GM21825 (cell line): ENCODE data around the gene SARDH.
"Not testable (repeated sequence)": the region's sequence is repeated elsewhere in the genome, so short reads cannot be mapped to it uniquely, and the experiment has no call there.

Experiments
- ATAC-seq: cut with Tn5 transposase; IDR thresholded peaks from one replicate; pipeline ENCODE4 v1.9.1; 2021; ENCODE audit warnings: mild to moderate bottlenecking, moderate library complexity; ENCODE audit not compliant: unreplicated experiment

Gene SARDH

GRCh38 chr9:133759946-133760345 is 21.8 kb upstream of the SARDH start:
- no peak for ATAC-seq

- no peak for ATAC-seq
Observed at GRCh38 chr9:133759146-133759900, 21.2 kb upstream of the SARDH start.

DNA sequence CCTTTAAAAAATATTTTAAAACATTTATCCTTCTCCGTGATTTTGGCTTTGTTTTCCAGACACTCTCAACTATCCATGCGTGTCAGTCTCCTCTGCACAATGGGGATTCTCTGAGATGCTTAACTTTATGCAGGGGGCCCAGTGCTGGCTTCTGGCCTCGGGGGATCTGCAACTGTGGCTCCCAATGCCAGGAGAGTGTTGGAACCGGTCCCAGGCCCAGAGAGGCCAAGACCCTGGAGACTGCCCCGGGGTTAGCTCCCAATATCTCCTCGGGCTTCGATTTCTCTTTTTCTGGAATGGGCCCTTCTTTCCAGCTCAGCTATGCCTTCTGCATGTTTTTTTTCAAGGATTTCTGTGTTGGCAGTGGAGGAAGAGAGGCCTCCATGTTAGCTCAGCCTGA is 20.1 kb upstream of the SARDH start:
- ATAC-seq: no peak

GRCh38 chr9:133754688-133755227 is 16.6 kb upstream of the SARDH start:
- ATAC-seq: no peak

GRCh38 chr9:133754187-133754586 is 16.0 kb upstream of the SARDH start:
- no peak for ATAC-seq

DNA sequence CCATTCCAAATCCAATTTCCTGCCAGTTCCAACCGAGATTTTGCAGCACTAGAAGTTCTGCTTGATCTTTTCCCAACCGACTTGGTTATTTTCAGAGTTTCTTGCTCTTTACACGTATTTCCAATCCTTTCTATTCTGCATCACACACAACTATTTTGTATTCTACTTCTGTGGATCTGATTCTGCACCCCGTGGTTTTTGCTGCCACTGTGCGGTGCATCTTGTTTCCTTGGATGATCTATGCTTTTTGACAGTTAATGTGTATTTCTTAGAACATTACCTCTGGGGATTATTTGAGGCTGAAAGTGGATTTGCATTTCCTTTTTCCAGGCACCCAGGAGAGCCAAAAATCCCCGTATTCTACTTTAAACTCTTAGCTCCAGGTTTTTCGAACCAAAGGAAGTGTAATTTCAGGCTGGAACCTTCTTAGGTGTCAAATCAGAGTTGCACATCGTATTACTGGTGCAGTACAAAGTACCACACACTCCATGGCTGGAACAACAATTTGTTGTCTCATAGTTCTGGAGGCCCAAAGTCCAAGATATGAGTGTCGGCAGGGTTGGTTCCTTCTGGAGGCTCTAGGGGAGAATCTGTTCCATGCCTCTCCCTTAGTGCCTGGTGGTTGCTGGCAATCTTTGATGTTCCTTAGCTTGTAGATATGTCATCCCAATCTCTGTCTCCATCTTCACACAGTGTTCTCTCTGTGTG is 14.7 kb upstream of the SARDH start:
- no peak for ATAC-seq

DNA sequence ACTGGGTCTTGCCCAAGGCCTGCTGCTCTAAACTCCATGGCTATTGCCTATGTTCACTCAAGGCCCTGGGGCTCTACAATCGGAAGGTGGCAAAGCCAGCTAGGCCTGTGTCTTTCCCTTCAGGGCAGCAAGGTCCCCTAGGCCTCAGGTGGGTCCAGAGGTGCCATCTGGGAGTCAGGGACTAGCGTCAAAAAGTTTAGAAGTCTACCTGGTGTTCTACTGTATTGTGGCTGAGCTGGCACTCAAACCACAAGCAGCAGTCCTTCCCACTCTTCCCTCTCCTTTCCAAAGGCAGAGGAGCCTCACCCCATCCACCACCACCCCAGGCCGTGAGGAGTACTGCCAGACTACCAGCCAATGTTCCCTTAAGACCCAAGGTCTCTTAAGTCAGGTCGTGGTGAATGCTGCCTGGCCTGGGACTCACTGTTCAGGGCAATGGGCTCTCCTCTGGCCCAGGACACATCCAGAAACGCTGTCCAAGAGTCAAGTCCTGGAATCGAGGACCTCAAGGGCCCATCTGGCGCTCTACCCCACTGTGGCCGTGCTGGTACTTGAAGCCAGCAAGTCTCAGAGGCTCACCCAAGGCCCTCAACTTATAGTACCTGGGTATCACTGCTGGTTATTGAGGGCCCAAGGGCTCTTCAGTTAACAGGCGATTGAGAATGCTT is 13.0 kb upstream of the SARDH start:
- no peak for ATAC-seq

- ATAC-seq: no peak
Observed at GRCh38 chr9:133747309-133747708, 9.2 kb upstream of the SARDH start.

DNA sequence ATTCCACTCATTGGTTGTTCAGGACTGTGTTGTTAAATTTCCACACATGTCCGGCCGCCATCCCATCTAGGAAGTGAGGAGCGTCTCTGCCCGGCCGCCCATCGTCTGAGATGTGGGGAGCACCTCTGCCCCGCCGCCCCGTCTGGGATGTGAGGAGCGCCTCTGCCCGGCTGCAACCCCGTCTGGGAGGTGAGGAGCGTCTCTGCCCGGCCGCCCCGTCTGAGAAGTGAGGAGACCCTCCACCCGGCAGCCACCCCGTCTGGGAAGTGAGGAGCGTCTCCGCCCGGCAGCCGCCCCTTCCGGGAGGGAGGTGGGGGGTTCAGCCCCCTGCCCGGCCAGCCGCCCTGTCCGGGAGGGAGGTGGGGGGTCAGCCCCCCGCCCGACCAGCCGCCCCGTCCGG is 6.4 kb upstream of the SARDH start:
- ATAC-seq: not testable (repeated sequence)

DNA sequence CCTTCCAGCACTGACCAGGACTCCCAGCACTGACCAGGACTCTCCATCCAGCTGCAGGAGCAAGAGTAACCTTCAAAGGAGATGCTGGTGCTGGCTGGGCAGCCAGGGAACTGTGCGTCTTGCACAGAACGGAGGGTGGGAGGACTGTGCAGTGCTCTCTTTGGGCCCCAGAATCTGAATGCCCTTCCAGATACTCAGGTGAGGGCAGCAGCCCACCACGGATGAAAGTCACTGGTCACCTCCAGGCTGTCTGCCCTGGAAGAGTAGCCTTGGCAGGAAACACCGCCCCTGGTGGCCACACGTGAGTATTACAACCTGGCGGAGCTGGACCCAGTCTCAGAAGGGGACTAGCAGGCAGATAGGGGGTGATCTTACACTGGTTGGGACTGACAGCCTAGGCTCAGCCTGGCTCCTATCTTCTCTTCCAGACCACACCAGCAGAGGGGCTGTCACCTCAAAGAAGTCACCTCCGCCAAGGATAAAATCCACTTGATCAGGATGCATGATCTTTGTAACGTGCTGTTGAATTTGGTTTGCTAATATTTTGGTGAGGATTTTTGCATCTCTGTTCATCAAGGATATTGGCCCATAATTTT is 4.8 kb upstream of the SARDH start:
- no peak for ATAC-seq

DNA sequence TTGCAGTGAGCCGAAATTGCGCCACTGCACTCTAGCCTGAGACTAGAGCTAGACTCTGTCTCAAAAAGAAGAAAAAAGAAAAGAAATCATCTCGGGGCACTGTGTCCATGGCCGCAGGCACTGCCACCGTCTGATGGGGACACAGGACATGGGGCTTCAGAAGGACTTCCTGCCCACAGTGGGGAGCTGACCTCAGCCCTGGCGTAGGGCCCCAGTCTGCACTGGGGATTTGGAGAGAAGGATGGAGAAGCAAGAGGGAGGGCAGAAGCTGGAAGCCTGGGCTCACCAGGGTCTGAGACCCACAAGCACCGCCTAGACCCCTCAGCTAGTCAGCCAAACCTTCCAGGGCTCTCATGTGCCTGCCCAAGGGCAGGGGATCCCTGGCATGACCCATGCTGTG is 4.1 kb upstream of the SARDH start:
- no peak for ATAC-seq

- no peak for ATAC-seq
Observed at GRCh38 chr9:133741716-133742115, 3.6 kb upstream of the SARDH start.

GRCh38 chr9:133740911-133741310 is 2.8 kb upstream of the SARDH start:
- ATAC-seq: no peak

GRCh38 chr9:133739408-133740280 is 1.5 kb upstream of the SARDH start:
- ATAC-seq: no peak

DNA sequence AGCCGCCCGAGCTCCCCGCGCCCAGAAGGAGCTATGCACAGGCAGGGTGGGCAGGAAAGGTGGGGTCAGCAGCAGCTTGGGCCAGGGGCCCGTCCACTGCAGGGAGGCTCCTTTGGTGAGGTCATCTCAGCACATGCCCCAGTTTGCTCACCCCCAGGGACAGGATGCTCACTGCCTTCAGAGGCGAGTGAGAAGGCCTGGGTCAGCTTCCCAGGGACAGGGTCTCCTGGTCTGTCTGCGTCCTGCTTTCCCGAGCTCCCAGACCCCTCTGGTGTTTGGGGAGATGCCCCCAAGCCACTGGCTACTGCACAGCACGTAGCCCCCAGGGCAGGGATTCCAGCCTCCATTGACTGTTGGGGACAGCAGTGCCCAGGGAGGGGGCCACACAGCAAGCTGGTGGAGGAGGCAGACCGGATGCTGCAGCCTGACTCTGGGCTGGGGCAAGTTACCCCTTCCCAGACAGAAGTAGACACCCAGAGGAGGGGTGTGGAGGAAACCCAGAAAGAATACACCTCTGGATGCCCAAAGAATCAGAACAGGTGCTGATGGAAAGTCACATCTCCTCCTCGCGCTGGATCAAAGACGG is 581 bp upstream of the SARDH start:
- no peak for ATAC-seq

GRCh38 chr9:133737071-133737773 is 930 bp downstream of the SARDH start:
- no peak for ATAC-seq

DNA sequence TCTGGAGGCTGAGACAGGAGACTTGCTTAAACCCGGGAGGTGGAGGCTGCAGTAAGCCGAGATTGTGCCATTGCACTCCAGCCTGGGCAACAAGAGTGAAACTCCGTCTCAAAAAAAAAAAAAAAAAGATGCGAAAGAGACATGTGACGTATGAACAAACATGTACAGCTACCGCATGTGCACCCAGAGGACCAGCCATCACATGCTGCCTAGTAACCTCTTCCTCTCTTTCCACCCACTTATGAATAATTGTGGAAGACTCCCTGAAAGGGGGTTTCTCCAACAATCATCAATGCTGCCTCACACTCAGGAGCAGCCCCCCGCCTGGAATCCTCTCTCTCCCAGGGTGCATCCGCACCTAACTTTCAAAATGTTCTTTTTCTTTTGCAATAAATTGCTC is 2.2 kb downstream of the SARDH start:
- ATAC-seq: no peak

- ATAC-seq: no peak
Observed at GRCh38 chr9:133735415-133735775, 2.8 kb downstream of the SARDH start.

DNA sequence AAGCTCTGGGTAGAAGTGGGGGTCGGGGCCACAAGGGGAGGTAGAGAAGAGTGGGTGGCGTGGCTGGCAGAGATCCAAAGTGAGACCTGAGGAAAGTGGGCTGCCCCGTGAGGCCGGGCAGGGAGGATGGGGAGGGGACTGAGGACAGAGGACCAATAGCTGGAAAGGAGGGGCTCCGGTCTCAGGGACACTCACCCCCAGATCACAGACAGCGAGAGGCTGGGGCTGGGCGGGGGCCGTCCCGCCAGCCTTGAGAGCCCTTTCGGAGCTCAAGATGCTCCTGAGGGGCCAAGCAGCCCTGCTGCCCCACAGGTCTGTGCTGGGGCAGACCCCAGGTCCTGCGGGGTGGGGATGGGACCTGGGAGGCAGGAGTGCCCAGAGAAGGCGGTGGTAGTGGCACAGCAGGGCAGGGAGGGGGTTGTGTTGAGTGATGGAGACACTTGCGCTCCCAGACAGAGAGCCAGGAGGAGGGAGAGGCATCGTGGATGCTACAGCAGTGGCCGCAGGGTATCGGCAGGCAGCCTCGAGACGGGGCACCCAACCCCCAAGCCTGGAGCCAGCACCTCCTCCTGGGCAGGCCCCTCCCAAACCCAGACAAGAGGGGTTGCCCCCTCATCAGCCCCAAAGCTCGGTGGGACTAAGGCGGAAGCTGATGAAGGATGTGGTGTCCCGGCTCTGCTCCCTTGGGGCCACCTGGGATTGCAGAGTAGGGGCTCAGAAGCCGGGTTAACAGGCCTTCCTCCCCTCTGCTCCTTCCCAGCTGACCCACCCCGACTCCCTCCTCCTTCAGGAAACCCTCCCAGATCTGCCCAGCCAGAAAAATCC is 3.4 kb downstream of the SARDH start:
- ATAC-seq: no peak
